Measurements from ENCODE around the gene IPPK.

IPPK gene

DNA sequence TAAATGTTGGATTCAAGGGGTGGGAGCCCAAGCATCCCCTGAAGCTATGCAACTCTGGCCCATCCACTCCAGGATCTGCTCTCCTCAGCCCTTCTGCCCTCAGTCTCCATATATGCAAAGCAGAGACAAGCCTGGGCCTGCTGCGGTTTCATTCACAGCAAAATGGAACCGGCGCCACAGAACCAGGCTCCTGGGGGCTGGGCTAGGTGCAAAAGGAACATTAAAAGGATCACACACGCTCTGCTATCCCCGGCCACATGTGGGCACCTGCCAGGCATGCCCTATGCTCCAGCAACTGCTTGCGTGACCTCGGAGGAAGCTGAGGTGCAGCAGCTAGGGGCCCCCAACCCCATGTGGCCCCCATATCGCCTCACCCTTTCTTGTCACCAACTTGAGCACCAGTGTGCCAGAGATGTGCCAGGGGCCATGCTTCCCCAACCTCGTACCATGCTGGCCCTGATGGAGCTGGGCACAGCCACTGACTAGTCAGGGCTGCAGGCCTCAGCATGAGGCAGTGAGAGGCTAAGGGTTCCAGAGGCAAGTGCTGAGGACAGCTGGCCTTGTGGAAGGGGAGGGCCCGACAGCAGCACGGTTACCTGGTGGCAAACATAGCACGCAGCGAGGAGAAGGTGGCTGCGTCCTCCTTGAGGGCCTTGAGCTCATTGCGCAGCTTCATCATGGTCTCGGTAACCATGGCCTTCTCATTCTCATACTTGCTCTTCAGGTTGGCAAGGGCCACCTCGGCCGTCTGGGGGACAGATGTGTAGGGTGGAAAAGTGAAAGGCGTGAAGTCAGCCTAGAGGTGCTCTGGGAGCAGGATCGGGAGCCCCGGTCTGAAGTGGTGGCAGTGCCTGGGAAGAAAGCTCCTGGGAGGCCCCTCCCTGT is 47.5 kb upstream of the IPPK start:
- H3K9ac ChIP-seq (ENCODE audit: low read depth, low read length) = no peak overlapping the region
- no peak overlapping the region for H3K27ac ChIP-seq (ENCODE audit: low read length)
- no peaks in the 10 kb centered on the region for H3K79me2 ChIP-seq (ENCODE audit: insufficient read depth, low read length)
- H3K9me3 ChIP-seq (ENCODE audit: insufficient read depth, low read length, severe bottlenecking) = no peaks in the 10 kb centered on the region
- no peaks in the 10 kb centered on the region for H3K4me1 ChIP-seq (ENCODE audit: insufficient read depth, low read length)
- H3K27me3 ChIP-seq (ENCODE audit: insufficient read depth, low read length, poor library complexity) = no peaks in the 10 kb centered on the region
- H4K20me1 ChIP-seq (ENCODE audit: insufficient read depth, low read length) = peaks cover 16% of the 10 kb centered on the region
- DNase-seq = no peak
- no peak overlapping the region for H3K4me3 ChIP-seq (ENCODE audit: low read depth in 1 of 2, low read length in 2 of 2)
- no peak for ATAC-seq (ENCODE audit: insufficient read depth, low read depth)
- peaks cover 96% of the 10 kb centered on the region for H3K36me3 ChIP-seq (ENCODE audit: insufficient read depth, low read length)
- no peak for TF ChIP-seq EZH2 (IDR thresholded peaks at IDR 0.05; ENCODE audit: borderline replicate concordance, low read depth, low read length, severe bottlenecking)
- TF ChIP-seq, protein P1, sequence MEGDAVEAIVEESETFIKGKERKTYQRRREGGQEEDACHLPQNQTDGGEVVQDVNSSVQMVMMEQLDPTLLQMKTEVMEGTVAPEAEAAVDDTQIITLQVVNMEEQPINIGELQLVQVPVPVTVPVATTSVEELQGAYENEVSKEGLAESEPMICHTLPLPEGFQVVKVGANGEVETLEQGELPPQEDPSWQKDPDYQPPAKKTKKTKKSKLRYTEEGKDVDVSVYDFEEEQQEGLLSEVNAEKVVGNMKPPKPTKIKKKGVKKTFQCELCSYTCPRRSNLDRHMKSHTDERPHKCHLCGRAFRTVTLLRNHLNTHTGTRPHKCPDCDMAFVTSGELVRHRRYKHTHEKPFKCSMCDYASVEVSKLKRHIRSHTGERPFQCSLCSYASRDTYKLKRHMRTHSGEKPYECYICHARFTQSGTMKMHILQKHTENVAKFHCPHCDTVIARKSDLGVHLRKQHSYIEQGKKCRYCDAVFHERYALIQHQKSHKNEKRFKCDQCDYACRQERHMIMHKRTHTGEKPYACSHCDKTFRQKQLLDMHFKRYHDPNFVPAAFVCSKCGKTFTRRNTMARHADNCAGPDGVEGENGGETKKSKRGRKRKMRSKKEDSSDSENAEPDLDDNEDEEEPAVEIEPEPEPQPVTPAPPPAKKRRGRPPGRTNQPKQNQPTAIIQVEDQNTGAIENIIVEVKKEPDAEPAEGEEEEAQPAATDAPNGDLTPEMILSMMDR (IDR thresholded peaks at IDR 0.05; ENCODE audit: borderline replicate concordance, extremely low read depth, low read length, poor library complexity, severe bottlenecking) = no peak
- H2AFZ ChIP-seq (ENCODE audit: low read depth, low read length) = no peak overlapping the region
- no peak overlapping the region for H3K4me2 ChIP-seq (ENCODE audit: insufficient read depth, low read length)

- Histone ChIP-seq H3K27ac (ENCODE audit: low read length) (no peak overlapping the region), H3K4me3 (ENCODE audit: low read depth in 1 of 2, low read length in 2 of 2) (no peak overlapping the region), H2AFZ (ENCODE audit: low read depth, low read length) (no peak overlapping the region), H3K9me3 (ENCODE audit: insufficient read depth, low read length, severe bottlenecking) (no peaks in the 10 kb centered on the region), H3K4me2 (ENCODE audit: insufficient read depth, low read length) (no peak overlapping the region), H3K9ac (ENCODE audit: low read depth, low read length) (no peak overlapping the region), H3K79me2 (ENCODE audit: insufficient read depth, low read length) (no peaks in the 10 kb centered on the region), H3K4me1 (ENCODE audit: insufficient read depth, low read length) (no peaks in the 10 kb centered on the region), H3K36me3 (ENCODE audit: insufficient read depth, low read length) (peaks cover 94% of the 10 kb centered on the region), H4K20me1 (ENCODE audit: insufficient read depth, low read length) (peaks cover 12% of the 10 kb centered on the region; the same call in 1 of the 2 replicates), H3K27me3 (ENCODE audit: insufficient read depth, low read length, poor library complexity) (no peaks in the 10 kb centered on the region)
- no peak for TF ChIP-seq EZH2 (IDR thresholded peaks at IDR 0.05; ENCODE audit: borderline replicate concordance, low read depth, low read length, severe bottlenecking)
- TF ChIP-seq, protein P1 (IDR thresholded peaks at IDR 0.05; ENCODE audit: borderline replicate concordance, extremely low read depth, low read length, poor library complexity, severe bottlenecking) = peak; percentile 91
- peak; percentile 69 for DNase-seq
- peak; percentile 84 for ATAC-seq (ENCODE audit: insufficient read depth, low read depth)
These were observed 46.6 kb upstream of the IPPK start for GRCh38 chr9:92716557-92716956.

DNA sequence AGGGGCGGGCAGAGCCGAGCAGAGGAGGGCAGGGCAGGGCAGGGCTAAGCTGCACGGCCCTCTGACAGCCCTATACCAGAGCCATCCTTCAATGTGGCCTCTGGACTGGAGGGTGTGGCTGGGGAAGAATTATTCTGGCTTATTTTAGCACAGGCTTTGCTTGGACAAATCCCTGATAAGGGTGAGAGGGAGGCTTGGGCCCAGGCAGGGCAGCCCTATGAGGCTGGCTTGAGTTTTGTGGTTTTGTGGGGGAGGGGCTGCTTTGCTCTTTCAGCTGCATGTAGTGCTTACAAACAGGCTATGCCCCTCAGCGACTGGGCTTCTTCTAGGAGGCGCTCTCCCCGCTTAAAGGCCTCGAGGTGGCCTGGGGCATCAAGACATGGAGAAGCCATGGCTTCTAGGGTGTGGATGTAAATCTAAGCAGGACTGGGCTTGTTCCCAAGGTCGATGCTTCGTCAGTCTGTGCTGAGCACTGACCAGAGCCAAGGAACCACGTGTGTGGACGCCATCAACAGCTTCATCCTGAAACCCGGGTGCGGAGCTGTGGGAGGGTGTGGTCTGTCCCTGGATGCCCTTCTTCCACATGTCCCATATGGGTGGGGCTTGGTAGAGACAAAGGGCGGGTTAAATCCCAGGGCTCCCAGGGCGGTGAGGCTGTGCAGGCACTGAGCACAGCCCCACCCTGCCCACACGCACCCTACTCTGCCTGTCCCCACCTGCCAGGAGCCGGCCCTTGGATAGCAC is 45.7 kb upstream of the IPPK start:
- Histone ChIP-seq H3K79me2 (ENCODE audit: insufficient read depth, low read length) (no peaks in the 10 kb centered on the region), H2AFZ (ENCODE audit: low read depth, low read length) (no peak overlapping the region), H4K20me1 (ENCODE audit: insufficient read depth, low read length) (peaks cover 16% of the 10 kb centered on the region; the same call in 1 of the 2 replicates), H3K27me3 (ENCODE audit: insufficient read depth, low read length, poor library complexity) (no peaks in the 10 kb centered on the region), H3K27ac (ENCODE audit: low read length) (no peak overlapping the region), H3K4me1 (ENCODE audit: insufficient read depth, low read length) (no peaks in the 10 kb centered on the region), H3K4me2 (ENCODE audit: insufficient read depth, low read length) (no peak overlapping the region), H3K4me3 (ENCODE audit: low read depth in 1 of 2, low read length in 2 of 2) (no peak overlapping the region), H3K36me3 (ENCODE audit: insufficient read depth, low read length) (peaks cover 95% of the 10 kb centered on the region), H3K9ac (ENCODE audit: low read depth, low read length) (no peak overlapping the region), H3K9me3 (ENCODE audit: insufficient read depth, low read length, severe bottlenecking) (no peaks in the 10 kb centered on the region)
- DNase-seq (no peak), ATAC-seq (ENCODE audit: insufficient read depth, low read depth) (no peak)
- TF ChIP-seq EZH2 (IDR thresholded peaks at IDR 0.05; ENCODE audit: borderline replicate concordance, low read depth, low read length, severe bottlenecking) = no peak
- TF ChIP-seq, protein P1 (IDR thresholded peaks at IDR 0.05; ENCODE audit: borderline replicate concordance, extremely low read depth, low read length, poor library complexity, severe bottlenecking) = no peak
